ENCODE measurements around the gene PGBD1.

DNA sequence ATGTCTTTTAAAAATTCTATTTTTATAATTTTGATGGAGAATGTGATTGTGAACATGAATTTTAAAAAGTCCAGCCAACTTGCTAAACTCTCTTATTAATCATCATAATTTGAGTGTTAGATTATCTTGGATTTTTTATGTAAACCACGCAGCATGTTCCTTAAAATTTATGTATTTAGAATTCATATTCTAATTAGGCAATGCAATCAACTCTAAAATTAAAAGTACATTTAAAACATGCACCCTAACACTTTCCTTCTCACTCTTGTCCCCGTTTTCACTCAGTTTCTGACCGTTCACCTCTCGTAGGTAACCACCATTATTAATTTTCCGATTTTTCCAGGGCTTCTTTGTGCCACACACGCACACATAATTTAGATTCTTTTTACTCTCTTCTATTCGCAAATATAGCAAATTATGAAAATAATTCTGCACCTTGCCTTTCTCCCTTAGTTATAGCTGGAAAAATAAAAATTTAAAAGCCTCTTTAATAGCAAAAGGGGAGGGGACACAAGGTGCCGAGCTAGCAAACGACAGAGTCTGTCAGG is 68.0 kb downstream of the PGBD1 start:
- no peak for TF ChIP-seq TAF1 (IDR thresholded peaks at IDR 0.05; ENCODE audit: borderline replicate concordance, insufficient read depth, low read length)
- no peak; the same call in 1 of the 2 replicates for TF ChIP-seq POLR2AphosphoS5 (IDR thresholded peaks at IDR 0.05; ENCODE audit: low read depth, low read length)
- TF ChIP-seq, protein P1, sequence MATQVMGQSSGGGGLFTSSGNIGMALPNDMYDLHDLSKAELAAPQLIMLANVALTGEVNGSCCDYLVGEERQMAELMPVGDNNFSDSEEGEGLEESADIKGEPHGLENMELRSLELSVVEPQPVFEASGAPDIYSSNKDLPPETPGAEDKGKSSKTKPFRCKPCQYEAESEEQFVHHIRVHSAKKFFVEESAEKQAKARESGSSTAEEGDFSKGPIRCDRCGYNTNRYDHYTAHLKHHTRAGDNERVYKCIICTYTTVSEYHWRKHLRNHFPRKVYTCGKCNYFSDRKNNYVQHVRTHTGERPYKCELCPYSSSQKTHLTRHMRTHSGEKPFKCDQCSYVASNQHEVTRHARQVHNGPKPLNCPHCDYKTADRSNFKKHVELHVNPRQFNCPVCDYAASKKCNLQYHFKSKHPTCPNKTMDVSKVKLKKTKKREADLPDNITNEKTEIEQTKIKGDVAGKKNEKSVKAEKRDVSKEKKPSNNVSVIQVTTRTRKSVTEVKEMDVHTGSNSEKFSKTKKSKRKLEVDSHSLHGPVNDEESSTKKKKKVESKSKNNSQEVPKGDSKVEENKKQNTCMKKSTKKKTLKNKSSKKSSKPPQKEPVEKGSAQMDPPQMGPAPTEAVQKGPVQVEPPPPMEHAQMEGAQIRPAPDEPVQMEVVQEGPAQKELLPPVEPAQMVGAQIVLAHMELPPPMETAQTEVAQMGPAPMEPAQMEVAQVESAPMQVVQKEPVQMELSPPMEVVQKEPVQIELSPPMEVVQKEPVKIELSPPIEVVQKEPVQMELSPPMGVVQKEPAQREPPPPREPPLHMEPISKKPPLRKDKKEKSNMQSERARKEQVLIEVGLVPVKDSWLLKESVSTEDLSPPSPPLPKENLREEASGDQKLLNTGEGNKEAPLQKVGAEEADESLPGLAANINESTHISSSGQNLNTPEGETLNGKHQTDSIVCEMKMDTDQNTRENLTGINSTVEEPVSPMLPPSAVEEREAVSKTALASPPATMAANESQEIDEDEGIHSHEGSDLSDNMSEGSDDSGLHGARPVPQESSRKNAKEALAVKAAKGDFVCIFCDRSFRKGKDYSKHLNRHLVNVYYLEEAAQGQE (IDR thresholded peaks at IDR 0.05; ENCODE audit: insufficient read depth in 1 of 2, low read depth in 2 of 2, low read length in 2 of 2): no peak

Data from PFSK-1 (cell line).